H9 (cell line): ENCODE data around the gene GRIFIN. TPM values are rescaled to one million over a fixed set of nuclear protein-coding genes. Genes with fewer than 3 reads are reported as not detected.
A peak's percentile ranks its signal among the peaks of the same experiment; 100 is the strongest.

Source experiments
- DNase-seq: peaks from one replicate; pipeline ENCODE4 v3.0.0-alpha.2; 2017
- H2AFZ ChIP-seq: one replicate; pipeline ENCODE4 v1.6.1; 2013; ENCODE audit warnings: mild to moderate bottlenecking, low read length, control low read depth, moderate library complexity
- H2AK5ac ChIP-seq: 2 replicates; pipeline ENCODE4 v1.6.1; 2013; ENCODE audit warnings: low read length, control low read depth, mixed read lengths; ENCODE audit not compliant: insufficient read length
- H2BK120ac ChIP-seq: one replicate; pipeline ENCODE4 v1.6.1; 2013; ENCODE audit warnings: low read depth, mild to moderate bottlenecking, low read length, control low read depth, inconsistent platforms; ENCODE audit not compliant: poor library complexity, severe bottlenecking
- H2BK12ac ChIP-seq: 2 replicates; pipeline ENCODE4 v1.6.1; 2013; ENCODE audit warnings: low read length, control low read depth, mixed read lengths, low read depth; ENCODE audit not compliant: insufficient read length
- H2BK15ac ChIP-seq: 2 replicates; pipeline ENCODE4 v1.6.1; 2013; ENCODE audit warnings: low read depth, low read length, control low read depth
- H2BK20ac ChIP-seq: one replicate; pipeline ENCODE4 v1.6.1; 2013; ENCODE audit warnings: low read depth, mild to moderate bottlenecking, low read length, control low read depth, inconsistent platforms; ENCODE audit not compliant: poor library complexity, severe bottlenecking
- H2BK5ac ChIP-seq: 2 replicates; pipeline ENCODE4 v1.6.1; 2013; ENCODE audit warnings: low read length, control low read depth, mixed read lengths; ENCODE audit not compliant: insufficient read length
- H3K14ac ChIP-seq: 2 replicates; pipeline ENCODE4 v1.6.1; 2013; ENCODE audit warnings: low read length, control low read depth; ENCODE audit not compliant: insufficient read depth
- H3K18ac ChIP-seq: 2 replicates; pipeline ENCODE4 v1.6.1; 2013; ENCODE audit warnings: low read depth, mild to moderate bottlenecking, mixed read lengths, low read length, control low read depth; ENCODE audit not compliant: insufficient read length
- H3K23ac ChIP-seq: 2 replicates; pipeline ENCODE4 v1.6.1; 2013; ENCODE audit warnings: low read length, control low read depth, mixed read lengths, low read depth; ENCODE audit not compliant: insufficient read length
- H3K23me2 ChIP-seq: 2 replicates; pipeline ENCODE4 v1.6.1; 2013; ENCODE audit warnings: low read depth, mild to moderate bottlenecking, mixed read lengths, low read length, control low read depth; ENCODE audit not compliant: insufficient read length, poor library complexity, severe bottlenecking
- H3K27ac ChIP-seq: 2 replicates; pipeline ENCODE4 v1.5.1; 2013; ENCODE audit warnings: low read length, control low read depth, mixed read lengths, low read depth; ENCODE audit not compliant: insufficient read length
- H3K27me3 ChIP-seq: 2 replicates; pipeline ENCODE4 v1.6.1; 2013; ENCODE audit warnings: low read length, control low read depth, inconsistent platforms; ENCODE audit not compliant: insufficient read depth
- H3K4ac ChIP-seq: 2 replicates; pipeline ENCODE4 v1.6.1; 2013; ENCODE audit warnings: low read depth, mild to moderate bottlenecking, control low read depth, inconsistent platforms, low read length, moderate library complexity
- H3K4me1 ChIP-seq: 2 replicates; pipeline ENCODE4 v1.6.1; 2013; ENCODE audit warnings: low read length, control low read depth, inconsistent platforms; ENCODE audit not compliant: insufficient read depth
- H3K4me2 ChIP-seq: 2 replicates; pipeline ENCODE4 v1.6.1; 2013; ENCODE audit warnings: low read length, control low read depth, mixed read lengths; ENCODE audit not compliant: insufficient read length, insufficient read depth
- H3K56ac ChIP-seq: 2 replicates; pipeline ENCODE4 v1.6.1; 2013; ENCODE audit warnings: low read depth, mild to moderate bottlenecking, mixed read lengths, low read length, control low read depth; ENCODE audit not compliant: insufficient read length
- H3K79me1 ChIP-seq: 2 replicates; pipeline ENCODE4 v1.6.1; 2013; ENCODE audit warnings: low read depth, mild to moderate bottlenecking, moderate library complexity, low read length, control low read depth, inconsistent platforms; ENCODE audit not compliant: insufficient read depth, poor library complexity, severe bottlenecking
- H3K79me2 ChIP-seq: 2 replicates; pipeline ENCODE4 v1.6.1; 2013; ENCODE audit warnings: low read length, control low read depth, inconsistent platforms; ENCODE audit not compliant: insufficient read depth
- H3K9ac ChIP-seq: 2 replicates; pipeline ENCODE4 v1.6.1; 2013; ENCODE audit warnings: low read length, control low read depth, mixed read lengths; ENCODE audit not compliant: insufficient read length; ENCODE audit errors: extremely low read depth
- H3K9me3 ChIP-seq: one replicate; pipeline ENCODE4 v1.6.1; 2013; ENCODE audit warnings: low read depth, low read length, inconsistent platforms; ENCODE audit not compliant: control insufficient read depth
- H3T11ph ChIP-seq: one replicate; pipeline ENCODE4 v1.6.1; 2013; ENCODE audit warnings: mild to moderate bottlenecking, low read length, control low read depth, inconsistent platforms
- H4K20me1 ChIP-seq: one replicate; pipeline ENCODE4 v1.6.1; 2013; ENCODE audit not compliant: control insufficient read depth, insufficient read length, insufficient read depth
- H4K5ac ChIP-seq: 2 replicates; pipeline ENCODE4 v1.6.1; 2013; ENCODE audit warnings: low read depth, mild to moderate bottlenecking, mixed read lengths, low read length, control low read depth; ENCODE audit not compliant: insufficient read length
- H4K8ac ChIP-seq: replicated peaks from 2 replicates; pipeline ENCODE4 v1.6.1; 2013; ENCODE audit warnings: low read length, control low read depth, mixed read lengths, low read depth; ENCODE audit not compliant: insufficient read length
- H4K91ac ChIP-seq: 2 replicates; pipeline ENCODE4 v1.6.1; 2013; ENCODE audit warnings: low read depth, mild to moderate bottlenecking, moderate library complexity, mixed read lengths, low read length, control low read depth; ENCODE audit not compliant: insufficient read length
- H3K27ac Mint-ChIP-seq, 3 experiments: 2 replicates in 2 of 3; 3 replicates in 1 of 3; pipeline ENCODE4 v1.8.0; 2020 to 2021; ENCODE audit warnings: mixed read lengths in 3 of 3, mild to moderate bottlenecking in 1 of 3, moderate library complexity in 1 of 3
- H3K27me3 Mint-ChIP-seq: 2 replicates; pipeline ENCODE4 v1.8.0; 2021; ENCODE audit warnings: low read depth, mild to moderate bottlenecking, moderate library complexity, mixed read lengths
- H3K36me3 Mint-ChIP-seq, 3 experiments: 2 replicates in 2 of 3; 3 replicates in 1 of 3; pipeline ENCODE4 v1.8.0; 2020 to 2021; ENCODE audit warnings: low read depth in 3 of 3, mixed read lengths in 3 of 3; ENCODE audit not compliant: insufficient read depth in 1 of 3
- H3K4me1 Mint-ChIP-seq, 2 experiments: 2 replicates each; pipeline ENCODE4 v1.8.0; 2020; ENCODE audit warnings: mixed read lengths in 2 of 2
- H3K4me3 Mint-ChIP-seq, 2 experiments: 2 replicates in 1 of 2; 3 replicates in 1 of 2; pipeline ENCODE4 v1.8.0; 2020 to 2021; ENCODE audit warnings: mild to moderate bottlenecking in 2 of 2, mixed read lengths in 2 of 2, moderate library complexity in 1 of 2
- H3K9me3 Mint-ChIP-seq, 2 experiments: 2 replicates in 1 of 2; 3 replicates in 1 of 2; pipeline ENCODE4 v1.8.0; 2020; ENCODE audit warnings: mild to moderate bottlenecking in 2 of 2, mixed read lengths in 2 of 2, moderate library complexity in 1 of 2
- WGBS: extraction: QIAGEN DNeasy Blood & Tissue Kit; methylation state at CpG from one replicate; pipeline ENCODE4 v1.1.7; 2013; ENCODE audit warnings: missing lambda C conversion rate, low lambda C conversion rate, mixed read lengths; ENCODE audit not compliant: insufficient read length; ENCODE audit errors: extremely low coverage; 5-methylcytosine and 5-hydroxymethylcytosine counted together
- total RNA-seq: library from RNA; stranded (reverse); gene quantifications from 2 replicates; pipeline ENCODE4 v1.2.1, GENCODE V29; 2021
- TF ChIP-seq, protein P1 (sequence below): fragments of 200-600 bp; sonication (generic); conservative IDR thresholded peaks from 3 replicates; pipeline ENCODE4 v1.8.0; 2021; ENCODE audit warnings: antibody characterized with exemption, mild to moderate bottlenecking

GRIFIN gene
- total RNA-seq, 1 experiment from 2014 or later = not detected

DNA sequence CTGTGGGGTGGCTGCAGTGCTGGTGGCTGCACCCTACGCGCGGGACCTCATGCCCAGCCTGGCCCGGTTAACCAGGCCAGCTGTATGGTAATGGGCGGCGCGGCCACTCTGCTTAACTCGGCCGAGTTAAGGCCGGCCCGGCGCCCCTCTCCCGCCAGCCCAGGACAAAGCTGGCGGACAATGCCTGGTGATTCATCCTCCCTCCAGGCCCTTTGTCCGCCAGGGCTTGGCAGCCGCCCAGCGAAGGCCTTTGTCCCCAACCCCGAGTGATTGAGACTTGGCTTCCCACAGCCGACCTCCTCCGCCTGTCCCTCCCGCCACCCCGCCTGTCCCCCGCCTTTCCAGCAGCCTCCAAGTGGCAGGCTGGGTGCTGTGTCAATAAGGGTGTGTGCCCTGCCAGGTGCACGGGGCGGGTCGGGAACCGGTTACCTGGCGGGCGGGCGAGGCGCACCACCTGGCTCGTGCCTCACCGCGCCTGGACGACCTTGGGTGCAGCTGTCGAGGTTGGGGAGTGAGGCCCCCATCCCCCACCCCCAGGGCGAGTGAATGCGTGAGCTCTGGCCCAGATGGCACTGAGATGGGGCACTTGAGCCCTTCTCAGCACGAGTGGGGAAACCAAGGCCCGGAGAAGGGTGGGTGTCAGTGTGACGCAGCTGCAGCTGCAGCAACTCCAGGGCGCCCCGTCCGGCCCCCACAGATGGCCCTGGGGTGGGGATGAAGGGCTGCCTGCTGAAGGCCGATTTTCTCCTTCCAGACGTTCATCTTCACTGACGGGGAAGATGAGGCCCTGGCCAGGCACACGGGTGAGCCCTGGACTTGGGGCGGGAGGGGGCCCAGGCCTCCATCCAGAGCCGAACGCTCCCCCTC is 48.0 kb upstream of the GRIFIN start:
- Histone ChIP-seq H3K79me1 (no peaks in the 10 kb centered on the region), H2BK15ac (no peak overlapping the region), H3K14ac (peak overlapping the region; percentile 44), H3K4me1 (no peaks in the 10 kb centered on the region; the same call in 1 of the 2 replicates), H2BK12ac (no peak overlapping the region), H2AK5ac (no peak overlapping the region), H3K27me3 (no peaks in the 10 kb centered on the region; the same call in 1 of the 2 replicates), H2BK120ac (no peak overlapping the region), H3K27ac (no peak overlapping the region), H3K79me2 (no peaks in the 10 kb centered on the region; the same call in 1 of the 2 replicates), H3T11ph (no peak overlapping the region), H4K5ac (no peak overlapping the region), H3K56ac (no peak overlapping the region), H2AFZ (no peak overlapping the region), H3K18ac (peak overlapping the region; percentile 78), H3K4me2 (peak overlapping the region; percentile 13), H4K8ac (no peak overlapping the region), H2BK20ac (no peak overlapping the region), H3K23ac (no peak overlapping the region), H4K20me1 (no peaks in the 10 kb centered on the region), H2BK5ac (no peak overlapping the region), H3K4ac (no peak overlapping the region; the same call in 1 of the 2 replicates), H3K23me2 (peaks cover 9% of the 10 kb centered on the region), H3K9ac (no peak overlapping the region), H4K91ac (no peak overlapping the region), H3K9me3 (no peaks in the 10 kb centered on the region)
- Mint-ChIP-seq H3K4me1 (peaks cover 39 to 56% of the 10 kb centered on the region in 2 experiments), H3K27ac (peak overlapping the region in 1 of 3 experiments; percentile 79; a peak in 4 of 7 replicates), H3K4me3 (peak overlapping the region in 1 of 2 experiments; percentile 40; a peak in 2 of 5 replicates), H3K9me3 (no peaks in the 10 kb centered on the region), H3K27me3 (peaks cover 7% of the 10 kb centered on the region), H3K36me3 (peaks cover 0 to 31% (median 31%) of the 10 kb centered on the region in 3 experiments; a peak in 6 of 7 replicates)
- peak; percentile 79 for DNase-seq
- TF ChIP-seq, protein P1, sequence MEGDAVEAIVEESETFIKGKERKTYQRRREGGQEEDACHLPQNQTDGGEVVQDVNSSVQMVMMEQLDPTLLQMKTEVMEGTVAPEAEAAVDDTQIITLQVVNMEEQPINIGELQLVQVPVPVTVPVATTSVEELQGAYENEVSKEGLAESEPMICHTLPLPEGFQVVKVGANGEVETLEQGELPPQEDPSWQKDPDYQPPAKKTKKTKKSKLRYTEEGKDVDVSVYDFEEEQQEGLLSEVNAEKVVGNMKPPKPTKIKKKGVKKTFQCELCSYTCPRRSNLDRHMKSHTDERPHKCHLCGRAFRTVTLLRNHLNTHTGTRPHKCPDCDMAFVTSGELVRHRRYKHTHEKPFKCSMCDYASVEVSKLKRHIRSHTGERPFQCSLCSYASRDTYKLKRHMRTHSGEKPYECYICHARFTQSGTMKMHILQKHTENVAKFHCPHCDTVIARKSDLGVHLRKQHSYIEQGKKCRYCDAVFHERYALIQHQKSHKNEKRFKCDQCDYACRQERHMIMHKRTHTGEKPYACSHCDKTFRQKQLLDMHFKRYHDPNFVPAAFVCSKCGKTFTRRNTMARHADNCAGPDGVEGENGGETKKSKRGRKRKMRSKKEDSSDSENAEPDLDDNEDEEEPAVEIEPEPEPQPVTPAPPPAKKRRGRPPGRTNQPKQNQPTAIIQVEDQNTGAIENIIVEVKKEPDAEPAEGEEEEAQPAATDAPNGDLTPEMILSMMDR = no peak
- no CpG with 5 or more reads among the region's 51 CpGs for WGBS
